HepG2 (cell line): ENCODE data around the gene TMCC1. TPM values are rescaled to one million over a fixed set of nuclear protein-coding genes. Genes with fewer than 3 reads are reported as not detected.

ENCODE experiments used
- BRCA1 ChIP-seq: sonication (generic); formaldehyde crosslinking; IDR thresholded peaks from 2 replicates; pipeline ENCODE4 v1.4.0; 2020; ENCODE audit warnings: missing genetic modification reagents
- CBFB ChIP-seq: sonication (generic); formaldehyde crosslinking; IDR thresholded peaks from 2 replicates; pipeline ENCODE4 v1.4.0; 2020; ENCODE audit warnings: missing genetic modification reagents
- MAFF ChIP-seq: IDR thresholded peaks from 2 replicates; pipeline ENCODE4 v1.6.1; 2011; ENCODE audit warnings: low read depth, low read length, improper control_type of control experiment
- MTF1 ChIP-seq: sonication (generic); formaldehyde crosslinking; IDR thresholded peaks from 2 replicates; pipeline ENCODE4 v1.5.0; 2020; ENCODE audit warnings: missing genetic modification reagents
- MYC ChIP-seq: sonication (generic); formaldehyde crosslinking; IDR thresholded peaks from 2 replicates; pipeline ENCODE4 v1.9.0; 2021; ENCODE audit warnings: missing genetic modification reagents, borderline replicate concordance
- NCOA2 ChIP-seq: sonication (generic); formaldehyde crosslinking; IDR thresholded peaks from 2 replicates; pipeline ENCODE4 v1.8.0; 2022; ENCODE audit warnings: inconsistent platforms
- PCBP2 ChIP-seq: fragments of 200-400 bp; formaldehyde crosslinking; optimal IDR thresholded peaks from 2 replicates; pipeline ENCODE3; 2018; ENCODE audit warnings: low read length, low read depth; ENCODE audit not compliant: poor library complexity, severe bottlenecking
- PLRG1 ChIP-seq: fragments of 450-650 bp; conservative IDR thresholded peaks from 2 replicates; pipeline ENCODE4 v1.6.1; 2016
- SNAI1 ChIP-seq: sonication (generic); formaldehyde crosslinking; IDR thresholded peaks from 2 replicates; pipeline ENCODE4 v1.5.0; 2020; ENCODE audit warnings: mild to moderate bottlenecking, missing genetic modification reagents, borderline replicate concordance
- SNRNP70 ChIP-seq: fragments of 200-400 bp; formaldehyde crosslinking; IDR thresholded peaks from 2 replicates; pipeline ENCODE4 v1.6.1; 2017; ENCODE audit warnings: mild to moderate bottlenecking, low read depth, low read length, moderate library complexity
- SOX13 ChIP-seq, 3 experiments: fragments of 450-650 bp in 1 of 3; sonication (generic) in 1 of 3; formaldehyde crosslinking in 1 of 3; IDR thresholded peaks in 2 of 3; conservative IDR thresholded peaks in 1 of 3; 2 replicates each; pipeline versions ENCODE4 v1.5.0 to v1.6.1; 2016 to 2020; ENCODE audit warnings: antibody characterized with exemption in 1 of 3, mild to moderate bottlenecking in 1 of 3, missing compliant biosample characterization in 1 of 3, missing genetic modification reagents in 1 of 3, moderate library complexity in 1 of 3
- TAF15 ChIP-seq: fragments of 200-400 bp; formaldehyde crosslinking; IDR thresholded peaks from one replicate; pipeline ENCODE4 v1.6.1; 2018; ENCODE audit warnings: mild to moderate bottlenecking, low read depth, low read length; ENCODE audit not compliant: poor library complexity, severe bottlenecking
- TOPORS ChIP-seq: sonication (generic); formaldehyde crosslinking; IDR thresholded peaks from 2 replicates; pipeline ENCODE4 v1.8.0; 2023; ENCODE audit warnings: mild to moderate bottlenecking, missing genetic modification reagents
- ZBTB42 ChIP-seq: sonication (generic); formaldehyde crosslinking; IDR thresholded peaks from 2 replicates; pipeline ENCODE4 v1.5.0; 2020; ENCODE audit warnings: mild to moderate bottlenecking, missing genetic modification reagents
- ZKSCAN1 ChIP-seq: fragments of 150-350 bp; IDR thresholded peaks from 2 replicates; pipeline ENCODE4 v1.6.1; 2014; ENCODE audit warnings: low read length
- ZNF207 ChIP-seq: fragments of 450-650 bp; IDR thresholded peaks from 2 replicates; pipeline ENCODE4 v1.6.1; 2016; ENCODE audit warnings: antibody characterized with exemption, borderline replicate concordance
- ZNF569 ChIP-seq: sonication (generic); formaldehyde crosslinking; IDR thresholded peaks from 2 replicates; pipeline ENCODE4 v1.5.0; 2020; ENCODE audit warnings: mild to moderate bottlenecking, missing genetic modification reagents, moderate library complexity, borderline replicate concordance
- ZNF598 ChIP-seq: sonication (generic); formaldehyde crosslinking; IDR thresholded peaks from 2 replicates; pipeline ENCODE4 v1.5.1; 2020; ENCODE audit warnings: mild to moderate bottlenecking, missing genetic modification reagents, borderline replicate concordance
- ZNF713 ChIP-seq: sonication (generic); formaldehyde crosslinking; IDR thresholded peaks from 2 replicates; pipeline ENCODE4 v1.4.0; 2020; ENCODE audit warnings: mild to moderate bottlenecking, missing genetic modification reagents
- polyA plus RNA-seq, 8 experiments: library from polyadenylated mRNA; depleted of rRNA in 3 of 8; stranded (reverse) in 7 of 8; unstranded in 1 of 8; fragments of >200 nt; fragmentation: Illumina TruSeq in 4 of 8; extraction: Trizol in 4 of 8; gene quantifications; 2 replicates each; pipeline versions ENCODE4 v1.2.1 to v1.2.3, GENCODE V29; 2011 to 2016; ENCODE audit warnings: low read depth in 4 of 8, missing spikeins in 1 of 8, mixed read lengths in 1 of 8; ENCODE audit not compliant: insufficient read depth in 1 of 8
- total RNA-seq, 5 experiments: library from RNA; depleted of rRNA; stranded (reverse); fragments of >200 nt; fragmentation: Illumina TruSeq; extraction: Trizol; gene quantifications; 2 replicates each; pipeline ENCODE4 v1.2.3, GENCODE V29; 2016; ENCODE audit warnings: low read depth in 1 of 5
- TF ChIP-seq, protein P1 (sequence below): sonication (generic); formaldehyde crosslinking; IDR thresholded peaks from 2 replicates; pipeline ENCODE4 v1.5.0; 2020; ENCODE audit warnings: mild to moderate bottlenecking, missing genetic modification reagents, borderline replicate concordance
- TF ChIP-seq, protein P2 (sequence below): sonication (generic); formaldehyde crosslinking; IDR thresholded peaks from 2 replicates; pipeline ENCODE4 v1.4.0; 2020; ENCODE audit warnings: missing genetic modification reagents, borderline replicate concordance

The TMCC1 gene
- total and polyA plus RNA-seq, 2 of the 13 experiments (the other 11 are each of a cell fraction or from before 2014, with no cell fraction given): 12.1 to 264 TPM

DNA sequence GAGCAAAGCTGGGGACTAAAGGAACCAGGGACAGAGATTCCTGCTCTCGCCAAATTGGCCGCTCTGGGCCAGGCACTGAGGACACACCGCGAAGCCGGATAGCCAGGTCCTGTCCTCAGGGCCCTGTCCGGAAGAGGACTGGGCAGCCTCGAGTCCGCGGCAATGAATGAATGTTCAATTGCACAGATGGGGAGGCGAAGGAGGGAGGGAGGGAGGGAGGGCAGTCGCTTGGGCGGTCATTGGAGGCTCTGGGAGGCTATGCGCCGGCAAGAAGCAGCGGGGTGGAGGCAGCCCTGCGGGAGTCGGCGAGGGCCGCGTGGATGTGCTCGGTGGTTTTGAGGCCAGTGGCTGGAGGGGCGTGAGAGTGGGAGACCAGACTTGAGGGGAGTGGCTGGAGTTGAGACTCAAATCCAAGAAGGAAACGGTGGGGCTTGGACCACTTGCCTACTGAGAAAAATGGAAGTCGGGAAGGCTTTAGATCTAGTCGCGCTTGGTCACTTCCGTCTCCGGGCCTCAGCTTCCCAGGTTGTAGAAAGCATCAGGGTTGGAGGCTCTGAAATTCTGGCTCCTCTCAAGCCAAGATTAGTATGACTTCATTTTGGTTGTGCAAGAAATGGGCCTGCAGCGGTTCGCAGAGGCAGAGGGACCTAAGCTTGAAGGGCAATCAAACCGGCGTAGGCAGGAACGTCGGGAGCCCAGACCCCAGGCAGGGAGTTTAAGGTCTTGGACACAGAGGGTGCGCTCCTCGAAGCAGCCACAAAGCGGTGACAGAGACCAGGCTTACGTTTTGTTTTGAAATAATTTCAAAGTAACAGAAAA is 266.0 kb downstream of the TMCC1 start (continued):
- TF ChIP-seq, protein P1, sequence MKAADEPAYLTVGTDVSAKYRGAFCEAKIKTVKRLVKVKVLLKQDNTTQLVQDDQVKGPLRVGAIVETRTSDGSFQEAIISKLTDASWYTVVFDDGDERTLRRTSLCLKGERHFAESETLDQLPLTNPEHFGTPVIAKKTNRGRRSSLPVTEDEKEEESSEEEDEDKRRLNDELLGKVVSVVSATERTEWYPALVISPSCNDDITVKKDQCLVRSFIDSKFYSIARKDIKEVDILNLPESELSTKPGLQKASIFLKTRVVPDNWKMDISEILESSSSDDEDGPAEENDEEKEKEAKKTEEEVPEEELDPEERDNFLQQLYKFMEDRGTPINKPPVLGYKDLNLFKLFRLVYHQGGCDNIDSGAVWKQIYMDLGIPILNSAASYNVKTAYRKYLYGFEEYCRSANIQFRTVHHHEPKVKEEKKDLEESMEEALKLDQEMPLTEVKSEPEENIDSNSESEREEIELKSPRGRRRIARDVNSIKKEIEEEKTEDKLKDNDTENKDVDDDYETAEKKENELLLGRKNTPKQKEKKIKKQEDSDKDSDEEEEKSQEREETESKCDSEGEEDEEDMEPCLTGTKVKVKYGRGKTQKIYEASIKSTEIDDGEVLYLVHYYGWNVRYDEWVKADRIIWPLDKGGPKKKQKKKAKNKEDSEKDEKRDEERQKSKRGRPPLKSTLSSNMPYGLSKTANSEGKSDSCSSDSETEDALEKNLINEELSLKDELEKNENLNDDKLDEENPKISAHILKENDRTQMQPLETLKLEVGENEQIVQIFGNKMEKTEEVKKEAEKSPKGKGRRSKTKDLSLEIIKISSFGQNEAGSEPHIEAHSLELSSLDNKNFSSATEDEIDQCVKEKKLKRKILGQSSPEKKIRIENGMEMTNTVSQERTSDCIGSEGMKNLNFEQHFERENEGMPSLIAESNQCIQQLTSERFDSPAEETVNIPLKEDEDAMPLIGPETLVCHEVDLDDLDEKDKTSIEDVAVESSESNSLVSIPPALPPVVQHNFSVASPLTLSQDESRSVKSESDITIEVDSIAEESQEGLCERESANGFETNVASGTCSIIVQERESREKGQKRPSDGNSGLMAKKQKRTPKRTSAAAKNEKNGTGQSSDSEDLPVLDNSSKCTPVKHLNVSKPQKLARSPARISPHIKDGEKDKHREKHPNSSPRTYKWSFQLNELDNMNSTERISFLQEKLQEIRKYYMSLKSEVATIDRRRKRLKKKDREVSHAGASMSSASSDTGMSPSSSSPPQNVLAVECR (CRISPR knock-in tag): peak; percentile 43; the same call in 1 of the 2 replicates
- TF ChIP-seq ZNF207: no peak
- no peak for TF ChIP-seq NCOA2 (CRISPR knock-in tag)
- TF ChIP-seq ZNF713 (CRISPR knock-in tag): no peak
- TF ChIP-seq TOPORS (CRISPR knock-in tag): no peak
- TF ChIP-seq MYC (CRISPR knock-in tag): no peak
- peak; percentile 15; the same call in 1 of the 2 replicates for TF ChIP-seq CBFB (CRISPR knock-in tag)
- no peak for TF ChIP-seq ZNF569 (CRISPR knock-in tag)
- peak; percentile 8 for TF ChIP-seq TAF15
- TF ChIP-seq ZNF598 (CRISPR knock-in tag): 0 out of 2 replicates have a peak, but pooled peaks have one; percentile 58
- no peak for TF ChIP-seq PLRG1
- no peak for TF ChIP-seq MAFF
- no peak for TF ChIP-seq SNRNP70
- 0 out of 2 replicates have a peak, but pooled peaks have one; percentile 10 for TF ChIP-seq BRCA1 (CRISPR knock-in tag)
- TF ChIP-seq, protein P2, sequence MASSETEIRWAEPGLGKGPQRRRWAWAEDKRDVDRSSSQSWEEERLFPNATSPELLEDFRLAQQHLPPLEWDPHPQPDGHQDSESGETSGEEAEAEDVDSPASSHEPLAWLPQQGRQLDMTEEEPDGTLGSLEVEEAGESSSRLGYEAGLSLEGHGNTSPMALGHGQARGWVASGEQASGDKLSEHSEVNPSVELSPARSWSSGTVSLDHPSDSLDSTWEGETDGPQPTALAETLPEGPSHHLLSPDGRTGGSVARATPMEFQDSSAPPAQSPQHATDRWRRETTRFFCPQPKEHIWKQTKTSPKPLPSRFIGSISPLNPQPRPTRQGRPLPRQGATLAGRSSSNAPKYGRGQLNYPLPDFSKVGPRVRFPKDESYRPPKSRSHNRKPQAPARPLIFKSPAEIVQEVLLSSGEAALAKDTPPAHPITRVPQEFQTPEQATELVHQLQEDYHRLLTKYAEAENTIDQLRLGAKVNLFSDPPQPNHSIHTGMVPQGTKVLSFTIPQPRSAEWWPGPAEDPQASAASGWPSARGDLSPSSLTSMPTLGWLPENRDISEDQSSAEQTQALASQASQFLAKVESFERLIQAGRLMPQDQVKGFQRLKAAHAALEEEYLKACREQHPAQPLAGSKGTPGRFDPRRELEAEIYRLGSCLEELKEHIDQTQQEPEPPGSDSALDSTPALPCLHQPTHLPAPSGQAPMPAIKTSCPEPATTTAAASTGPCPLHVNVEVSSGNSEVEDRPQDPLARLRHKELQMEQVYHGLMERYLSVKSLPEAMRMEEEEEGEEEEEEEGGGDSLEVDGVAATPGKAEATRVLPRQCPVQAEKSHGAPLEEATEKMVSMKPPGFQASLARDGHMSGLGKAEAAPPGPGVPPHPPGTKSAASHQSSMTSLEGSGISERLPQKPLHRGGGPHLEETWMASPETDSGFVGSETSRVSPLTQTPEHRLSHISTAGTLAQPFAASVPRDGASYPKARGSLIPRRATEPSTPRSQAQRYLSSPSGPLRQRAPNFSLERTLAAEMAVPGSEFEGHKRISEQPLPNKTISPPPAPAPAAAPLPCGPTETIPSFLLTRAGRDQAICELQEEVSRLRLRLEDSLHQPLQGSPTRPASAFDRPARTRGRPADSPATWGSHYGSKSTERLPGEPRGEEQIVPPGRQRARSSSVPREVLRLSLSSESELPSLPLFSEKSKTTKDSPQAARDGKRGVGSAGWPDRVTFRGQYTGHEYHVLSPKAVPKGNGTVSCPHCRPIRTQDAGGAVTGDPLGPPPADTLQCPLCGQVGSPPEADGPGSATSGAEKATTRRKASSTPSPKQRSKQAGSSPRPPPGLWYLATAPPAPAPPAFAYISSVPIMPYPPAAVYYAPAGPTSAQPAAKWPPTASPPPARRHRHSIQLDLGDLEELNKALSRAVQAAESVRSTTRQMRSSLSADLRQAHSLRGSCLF: no peak
- 0 out of 2 replicates have a peak, but pooled peaks have one; percentile 13 for TF ChIP-seq SNAI1
- no peak for TF ChIP-seq ZBTB42 (CRISPR knock-in tag)
- no peak for TF ChIP-seq MTF1 (CRISPR knock-in tag)
- TF ChIP-seq SOX13 (IDR thresholded peaks at IDR 0.05): no peak
- TF ChIP-seq SOX13 (CRISPR knock-in tag; conservative IDR thresholded peaks at IDR 0.05 in 1 of 2, IDR thresholded peaks at IDR 0.05 in 1 of 2): no peak
- no peak for TF ChIP-seq ZKSCAN1
- TF ChIP-seq PCBP2: no peak
